SK-N-SH (cell line): ENCODE results near the gene KLHDC10. TPM values are rescaled to one million over a fixed set of nuclear protein-coding genes. Genes with fewer than 3 reads are reported as not detected.
"Not testable (repeated sequence)": the region's sequence is repeated elsewhere in the genome, so short reads cannot be mapped to it uniquely, and the experiment has no call there.

Experiments used
- CTCF ChIA-PET: fragments of 300-600, 350-600 bp; formaldehyde crosslinking; extraction: SDS; loops from one replicate; lab custom pipeline; 2021; lab: Yijun Ruan, JAX
- POLR2A ChIA-PET: fragments of 350-600 bp; sonication (Branson Sonifier 250); formaldehyde crosslinking; extraction: SDS; loops from one replicate; lab custom pipeline; 2020; ENCODE audit warnings: antibody characterized with exemption, inconsistent platforms; lab: Yijun Ruan, JAX
- DNase-seq: peaks from one replicate; pipeline ENCODE4 v3.0.0; 2012
- H2AFZ ChIP-seq: fragments of 200-600 bp; sonication (generic); 2 replicates; pipeline ENCODE4 v1.8.1; 2016; ENCODE audit warnings: antibody characterized with exemption, mild to moderate bottlenecking, low read depth
- H3F3A ChIP-seq: fragments of 200-600 bp; sonication (generic); replicated peaks from 2 replicates; pipeline ENCODE3; 2016; ENCODE audit warnings: antibody characterized with exemption, mild to moderate bottlenecking; ENCODE audit not compliant: insufficient read depth
- H3K27ac ChIP-seq, 2 experiments: fragments of 200-500 bp in 1 of 2; fragments of 200-600 bp in 1 of 2; sonication (Bioruptor generic) in 1 of 2; sonication (generic), shearing (Covaris generic) in 1 of 2; 2 replicates each; pipeline versions ENCODE4 v1.5.1 to v1.6.1; 2014 to 2016; ENCODE audit warnings: low read depth in 2 of 2, inconsistent platforms in 1 of 2, low read length in 1 of 2, mild to moderate bottlenecking in 1 of 2, mixed read lengths in 1 of 2
- H3K27me3 ChIP-seq: fragments of 200-600 bp; sonication (generic), shearing (Covaris generic); 2 replicates; pipeline ENCODE4 v1.6.1; 2016; ENCODE audit warnings: mixed run types; ENCODE audit not compliant: insufficient read depth
- H3K36me3 ChIP-seq, 2 experiments: fragments of 200-500 bp in 1 of 2; fragments of 200-600 bp in 1 of 2; sonication (Bioruptor generic) in 1 of 2; sonication (generic) in 1 of 2; replicated peaks in 1 of 2; 2 replicates each; pipeline versions ENCODE3 to v1.5.1; 2014 to 2016; ENCODE audit warnings: low read length in 1 of 2, mild to moderate bottlenecking in 1 of 2; ENCODE audit not compliant: insufficient read depth in 2 of 2, control insufficient read depth in 1 of 2
- H3K4me1 ChIP-seq, 2 experiments: fragments of 200-500 bp in 1 of 2; fragments of 200-600 bp in 1 of 2; sonication (Bioruptor generic) in 1 of 2; sonication (generic), shearing (Covaris generic) in 1 of 2; 2 replicates each; pipeline versions ENCODE4 v1.5.1 to v1.6.1; 2014 to 2016; ENCODE audit warnings: low read depth in 1 of 2, low read length in 1 of 2, mixed run types in 1 of 2; ENCODE audit not compliant: insufficient read depth in 2 of 2, control insufficient read depth in 1 of 2
- H3K4me2 ChIP-seq: fragments of 200-600 bp; sonication (generic), shearing (Covaris generic); 2 replicates; pipeline ENCODE4 v1.6.1; 2017; ENCODE audit warnings: mixed run types
- H3K4me3 ChIP-seq, 2 experiments: fragments of 200-500 bp in 1 of 2; fragments of 200-600 bp in 1 of 2; sonication (Bioruptor generic) in 1 of 2; sonication (generic), shearing (Covaris generic) in 1 of 2; 2 replicates each; pipeline versions ENCODE4 v1.5.1 to v1.8.1; 2014 to 2016; ENCODE audit warnings: low read depth in 2 of 2, inconsistent platforms in 1 of 2, low read length in 1 of 2, mild to moderate bottlenecking in 1 of 2, mixed read lengths in 1 of 2, moderate library complexity in 1 of 2
- H3K79me2 ChIP-seq: fragments of 200-600 bp; sonication (generic); 2 replicates; pipeline ENCODE4 v1.8.1; 2017; ENCODE audit warnings: mild to moderate bottlenecking; ENCODE audit not compliant: insufficient read depth
- H3K9ac ChIP-seq: fragments of 200-600 bp; sonication (generic); 2 replicates; pipeline ENCODE4 v1.6.1; 2017; ENCODE audit warnings: mixed run types
- H3K9me2 ChIP-seq: fragments of 200-600 bp; sonication (generic); 2 replicates; pipeline ENCODE4 v1.6.1; 2017; ENCODE audit warnings: mixed run types
- H3K9me3 ChIP-seq: fragments of 200-600 bp; sonication (generic); 2 replicates; pipeline ENCODE4 v1.6.1; 2017; ENCODE audit warnings: mixed run types, mild to moderate bottlenecking, moderate library complexity
- H4K20me1 ChIP-seq: fragments of 200-600 bp; sonication (generic); 2 replicates; pipeline ENCODE4 v1.6.1; 2017; ENCODE audit warnings: mild to moderate bottlenecking, mixed run types; ENCODE audit not compliant: insufficient read depth
- FOSL2 ChIP-seq: IDR thresholded peaks from 2 replicates; pipeline ENCODE4 v1.4.0; 2012; ENCODE audit warnings: low read depth, mild to moderate bottlenecking, moderate library complexity, borderline replicate concordance
- FOXJ3 ChIP-seq: sonication (generic); formaldehyde crosslinking; IDR thresholded peaks from 2 replicates; pipeline ENCODE4 v1.5.1; 2020; ENCODE audit warnings: mild to moderate bottlenecking, missing genetic modification reagents
- JUND ChIP-seq: IDR thresholded peaks from 2 replicates; pipeline ENCODE4 v1.4.0; 2012
- NFIC ChIP-seq: IDR thresholded peaks from 2 replicates; pipeline ENCODE4 v1.4.0; 2012; ENCODE audit warnings: borderline replicate concordance
- RAD21 ChIP-seq: IDR thresholded peaks from 2 replicates; pipeline ENCODE4 v1.6.1; 2012; ENCODE audit warnings: mild to moderate bottlenecking, low read length
- RCOR1 ChIP-seq: fragments of 150-350 bp; IDR thresholded peaks from 2 replicates; pipeline ENCODE4 v1.6.1; 2017; ENCODE audit warnings: antibody characterized with exemption, low read length
- SIN3A ChIP-seq: IDR thresholded peaks from 2 replicates; pipeline ENCODE4 v1.6.1; 2012; ENCODE audit warnings: low read depth, mild to moderate bottlenecking, low read length, moderate library complexity, borderline replicate concordance
- SMC3 ChIP-seq: IDR thresholded peaks from 2 replicates; pipeline ENCODE4 v1.6.1; 2012; ENCODE audit warnings: low read depth, low read length, improper control_type of control experiment
- TAF1 ChIP-seq: IDR thresholded peaks from 2 replicates; pipeline ENCODE4 v1.6.1; 2012; ENCODE audit warnings: low read depth, mild to moderate bottlenecking, low read length, moderate library complexity, borderline replicate concordance
- TCF12 ChIP-seq: IDR thresholded peaks from 2 replicates; pipeline ENCODE4 v1.4.0; 2012
- YY1 ChIP-seq: IDR thresholded peaks from 2 replicates; pipeline ENCODE4 v1.4.0; 2012; ENCODE audit warnings: low read depth, mild to moderate bottlenecking
- WGBS: methylation state at CpG from one replicate; pipeline ENCODE4 v1.1.6; 2017; ENCODE audit warnings: low lambda C conversion rate; 5-methylcytosine and 5-hydroxymethylcytosine counted together
- polyA plus RNA-seq, 3 experiments: library from polyadenylated mRNA; depleted of rRNA; stranded (reverse); fragments of >200 nt; gene quantifications; 2 replicates each; pipeline ENCODE4 v1.2.3, GENCODE V29; 2012
- TF ChIP-seq, protein P1 (sequence below): fragments of 150-350 bp; IDR thresholded peaks from 2 replicates; pipeline ENCODE4 v1.6.1; 2017; ENCODE audit warnings: antibody characterized with exemption, low read length, low read depth, borderline replicate concordance
- TF ChIP-seq, protein P2 (sequence below): IDR thresholded peaks from 2 replicates; pipeline ENCODE4 v1.4.0; 2012; ENCODE audit warnings: low read depth
- TF ChIP-seq, protein P3 (sequence below): IDR thresholded peaks from 2 replicates; pipeline ENCODE4 v1.4.0; 2012; ENCODE audit warnings: low read depth, borderline replicate concordance
- TF ChIP-seq, protein P4 (sequence below): IDR thresholded peaks from 2 replicates; pipeline ENCODE4; 2012

Gene KLHDC10
- polyA plus RNA-seq, 1 of the 3 experiments (the other 2 are of a cell fraction), result 15.9 TPM

DNA sequence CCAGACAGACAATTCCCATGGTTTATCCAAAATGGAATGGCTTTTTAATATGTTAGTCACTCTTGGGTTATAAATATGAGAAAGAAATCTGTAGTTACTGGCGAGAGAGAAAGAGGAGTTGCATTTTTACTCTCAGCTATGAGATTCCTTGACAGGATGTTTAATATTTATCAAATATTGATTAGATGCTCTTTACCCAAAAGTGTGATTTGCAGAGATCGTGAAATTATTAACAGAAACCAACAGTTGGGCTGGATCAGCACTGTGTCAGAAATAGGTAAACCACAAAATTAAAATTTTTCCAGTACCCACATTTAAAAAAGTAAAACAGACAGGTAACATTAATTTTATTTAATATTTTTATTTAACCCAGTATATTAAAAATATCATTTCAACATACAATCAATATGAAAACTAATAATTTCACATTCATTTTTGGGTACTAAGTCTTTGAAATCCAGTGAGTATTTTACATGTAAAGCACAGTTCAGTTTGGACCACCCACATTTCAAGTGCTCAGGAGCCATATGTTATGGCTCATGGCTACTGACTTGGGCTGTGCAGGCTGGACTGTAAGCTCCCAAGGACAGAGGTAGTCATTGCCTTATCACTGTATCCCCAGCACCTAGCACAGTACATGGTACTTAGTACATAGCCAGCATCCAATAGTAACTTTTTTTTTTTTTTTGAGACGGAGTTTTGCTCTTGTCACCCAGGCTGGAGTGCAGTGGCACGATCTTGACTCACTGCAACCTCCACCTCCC lies 42.5 kb downstream of the KLHDC10 start:
- TF ChIP-seq NFIC (no peak), RAD21 (no peak), FOSL2 (no peak), RCOR1 (no peak), TAF1 (no peak), FOXJ3 (no peak), TCF12 (no peak), YY1 (no peak), SMC3 (no peak), JUND (no peak), SIN3A (no peak)
- TF ChIP-seq, protein P1, sequence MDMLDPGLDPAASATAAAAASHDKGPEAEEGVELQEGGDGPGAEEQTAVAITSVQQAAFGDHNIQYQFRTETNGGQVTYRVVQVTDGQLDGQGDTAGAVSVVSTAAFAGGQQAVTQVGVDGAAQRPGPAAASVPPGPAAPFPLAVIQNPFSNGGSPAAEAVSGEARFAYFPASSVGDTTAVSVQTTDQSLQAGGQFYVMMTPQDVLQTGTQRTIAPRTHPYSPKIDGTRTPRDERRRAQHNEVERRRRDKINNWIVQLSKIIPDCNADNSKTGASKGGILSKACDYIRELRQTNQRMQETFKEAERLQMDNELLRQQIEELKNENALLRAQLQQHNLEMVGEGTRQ, result no peak
- TF ChIP-seq, protein P2, sequence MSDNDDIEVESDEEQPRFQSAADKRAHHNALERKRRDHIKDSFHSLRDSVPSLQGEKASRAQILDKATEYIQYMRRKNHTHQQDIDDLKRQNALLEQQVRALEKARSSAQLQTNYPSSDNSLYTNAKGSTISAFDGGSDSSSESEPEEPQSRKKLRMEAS, result no peak
- TF ChIP-seq, protein P3, sequence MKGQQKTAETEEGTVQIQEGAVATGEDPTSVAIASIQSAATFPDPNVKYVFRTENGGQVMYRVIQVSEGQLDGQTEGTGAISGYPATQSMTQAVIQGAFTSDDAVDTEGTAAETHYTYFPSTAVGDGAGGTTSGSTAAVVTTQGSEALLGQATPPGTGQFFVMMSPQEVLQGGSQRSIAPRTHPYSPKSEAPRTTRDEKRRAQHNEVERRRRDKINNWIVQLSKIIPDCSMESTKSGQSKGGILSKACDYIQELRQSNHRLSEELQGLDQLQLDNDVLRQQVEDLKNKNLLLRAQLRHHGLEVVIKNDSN, result no peak
- TF ChIP-seq, protein P4, sequence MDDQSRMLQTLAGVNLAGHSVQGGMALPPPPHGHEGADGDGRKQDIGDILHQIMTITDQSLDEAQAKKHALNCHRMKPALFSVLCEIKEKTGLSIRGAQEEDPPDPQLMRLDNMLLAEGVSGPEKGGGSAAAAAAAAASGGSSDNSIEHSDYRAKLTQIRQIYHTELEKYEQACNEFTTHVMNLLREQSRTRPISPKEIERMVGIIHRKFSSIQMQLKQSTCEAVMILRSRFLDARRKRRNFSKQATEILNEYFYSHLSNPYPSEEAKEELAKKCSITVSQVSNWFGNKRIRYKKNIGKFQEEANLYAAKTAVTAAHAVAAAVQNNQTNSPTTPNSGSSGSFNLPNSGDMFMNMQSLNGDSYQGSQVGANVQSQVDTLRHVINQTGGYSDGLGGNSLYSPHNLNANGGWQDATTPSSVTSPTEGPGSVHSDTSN, result no peak
- H2AFZ ChIP-seq, result no peak overlapping the region
- no peaks in the 10 kb centered on the region for H3K9me2 ChIP-seq
- H3K4me1 ChIP-seq, result no peaks in the 10 kb centered on the region
- H3K27me3 ChIP-seq, result no peaks in the 10 kb centered on the region
- H3K4me2 ChIP-seq, result no peak overlapping the region
- 88% methylated on average over 4 of the region's 4 CpGs for WGBS
- H3F3A ChIP-seq, result no peaks in the 10 kb centered on the region
- no peak overlapping the region for H3K4me3 ChIP-seq
- peaks cover 3% of the 10 kb centered on the region; the same call in 1 of the 2 replicates for H3K79me2 ChIP-seq
- H3K9me3 ChIP-seq, result no peaks in the 10 kb centered on the region
- no peak for DNase-seq
- H3K27ac ChIP-seq, result no peak overlapping the region
- ChIA-PET CTCF (interaction anchor here (1.4 kb wide), 1 partner anchor 17 kb away, joined by 5 read pairs; no protein-coding TSS in a partner anchor), POLR2A (no interaction called here)
- H4K20me1 ChIP-seq, result no peaks in the 10 kb centered on the region
- no peak overlapping the region for H3K9ac ChIP-seq
- H3K36me3 ChIP-seq, result peaks cover 0 to 21% of the 10 kb centered on the region in 2 experiments

DNA sequence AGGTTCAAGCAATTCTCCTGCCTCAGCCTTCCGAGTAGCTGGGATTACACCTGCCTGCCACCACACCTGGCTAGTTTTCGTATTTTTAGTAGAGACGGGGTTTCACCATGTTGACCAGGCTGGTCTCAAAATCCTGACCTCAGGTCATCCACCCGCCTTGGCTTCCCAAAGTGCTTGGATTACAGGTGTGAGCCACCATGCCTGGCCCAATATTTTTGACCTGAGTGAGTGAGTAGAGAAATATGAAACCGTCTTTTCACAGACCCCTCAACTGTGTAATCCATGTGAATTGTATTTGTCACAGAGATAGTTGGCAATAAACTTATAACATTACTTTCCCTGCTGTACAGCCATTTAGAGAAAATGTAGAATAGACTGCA lies 43.1 kb downstream of the KLHDC10 start:
- H3K79me2 ChIP-seq, H3F3A ChIP-seq, CTCF ChIA-PET, H3K9me3 ChIP-seq, H3K4me1 ChIP-seq, DNase-seq, H2AFZ ChIP-seq, POLR2A ChIA-PET, H4K20me1 ChIP-seq, H3K9me2 ChIP-seq, H3K27me3 ChIP-seq, H3K9ac ChIP-seq, H3K4me3 ChIP-seq, H3K4me2 ChIP-seq, H3K27ac ChIP-seq: not testable (repeated sequence)
- 97% methylated on average over 5 of the region's 5 CpGs for WGBS
- peaks cover 0 to 21% of the 10 kb centered on the region in 2 experiments for H3K36me3 ChIP-seq
